Nephron progenitor cell (in vitro differentiated cells): Measurements from ENCODE around the gene RNF111.
"Not testable (repeated sequence)": the region's sequence is repeated elsewhere in the genome, so short reads cannot be mapped to it uniquely, and the experiment has no call there.

Experiments used
- DNase-seq: peaks from one replicate; pipeline ENCODE4 v3.0.0; 2021
- H3K27ac Mint-ChIP-seq: 2 replicates; pipeline ENCODE4 v1.8.0; 2021; ENCODE audit warnings: mild to moderate bottlenecking, moderate library complexity, mixed read lengths
- H3K27me3 Mint-ChIP-seq: 2 replicates; pipeline ENCODE4 v1.8.0; 2021; ENCODE audit warnings: mild to moderate bottlenecking, low read depth, mixed read lengths; ENCODE audit not compliant: poor library complexity
- H3K36me3 Mint-ChIP-seq: 2 replicates; pipeline ENCODE4 v1.8.0; 2021; ENCODE audit warnings: low read depth, mixed read lengths
- H3K4me1 Mint-ChIP-seq: 2 replicates; pipeline ENCODE4 v1.8.0; 2021; ENCODE audit warnings: mixed read lengths
- H3K4me3 Mint-ChIP-seq: 2 replicates; pipeline ENCODE4 v1.8.0; 2021; ENCODE audit warnings: mild to moderate bottlenecking, moderate library complexity, mixed read lengths
- H3K9me3 Mint-ChIP-seq: 2 replicates; pipeline ENCODE4 v1.8.0; 2021; ENCODE audit warnings: mild to moderate bottlenecking, moderate library complexity, mixed read lengths
- TF ChIP-seq, protein P1 (sequence below): fragments of 200-600 bp; sonication (generic); IDR thresholded peaks from 2 replicates; pipeline ENCODE4 v1.5.0; 2021; ENCODE audit warnings: antibody characterized with exemption

RNF111 gene

DNA sequence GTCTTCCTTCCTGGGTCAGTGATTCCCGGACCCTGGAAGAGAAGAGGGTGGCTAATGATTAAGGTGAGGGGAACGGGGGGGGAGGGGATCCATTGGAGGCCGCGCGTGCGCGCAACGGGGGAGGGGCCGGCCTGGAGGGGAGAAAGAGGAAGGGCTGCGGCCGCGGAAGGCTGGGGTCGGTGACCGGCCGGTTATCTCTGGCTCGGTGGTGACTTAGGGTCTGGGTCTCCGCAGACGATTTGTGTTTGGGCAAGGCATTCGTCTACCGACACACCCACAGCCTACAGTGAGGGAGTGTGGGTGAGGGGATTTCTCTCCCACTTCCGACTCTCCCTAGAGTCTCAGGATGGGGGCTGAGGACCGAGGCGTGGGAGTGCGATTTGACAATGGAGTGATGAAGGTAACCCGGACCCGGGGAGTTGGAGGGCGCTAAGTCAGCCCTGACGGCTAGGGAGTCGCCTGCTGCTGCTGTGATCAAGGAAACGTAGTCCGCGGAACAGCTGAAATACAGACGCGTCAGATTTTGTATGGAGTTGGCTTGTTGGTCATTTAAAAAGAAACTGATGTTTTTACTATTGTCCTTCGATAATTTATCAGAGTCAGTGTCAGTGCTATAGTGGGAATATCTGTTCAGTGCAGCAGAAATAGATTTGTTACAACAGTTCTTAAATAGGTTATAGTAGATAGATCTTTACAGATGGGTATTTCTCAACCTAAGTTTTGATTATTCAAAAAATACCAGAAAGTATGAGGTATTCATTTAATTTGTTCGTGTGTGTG is 733 bp downstream of the RNF111 start:
- Mint-ChIP-seq H3K4me1 (peaks cover 41% of the 10 kb centered on the region), H3K27me3 (peaks cover 22% of the 10 kb centered on the region), H3K4me3 (peak overlapping the region; percentile 97), H3K36me3 (peaks cover 33% of the 10 kb centered on the region), H3K9me3 (peaks cover 3% of the 10 kb centered on the region), H3K27ac (peak overlapping the region; percentile 99)
- DNase-seq, result peak; percentile 85
- TF ChIP-seq, protein P1, sequence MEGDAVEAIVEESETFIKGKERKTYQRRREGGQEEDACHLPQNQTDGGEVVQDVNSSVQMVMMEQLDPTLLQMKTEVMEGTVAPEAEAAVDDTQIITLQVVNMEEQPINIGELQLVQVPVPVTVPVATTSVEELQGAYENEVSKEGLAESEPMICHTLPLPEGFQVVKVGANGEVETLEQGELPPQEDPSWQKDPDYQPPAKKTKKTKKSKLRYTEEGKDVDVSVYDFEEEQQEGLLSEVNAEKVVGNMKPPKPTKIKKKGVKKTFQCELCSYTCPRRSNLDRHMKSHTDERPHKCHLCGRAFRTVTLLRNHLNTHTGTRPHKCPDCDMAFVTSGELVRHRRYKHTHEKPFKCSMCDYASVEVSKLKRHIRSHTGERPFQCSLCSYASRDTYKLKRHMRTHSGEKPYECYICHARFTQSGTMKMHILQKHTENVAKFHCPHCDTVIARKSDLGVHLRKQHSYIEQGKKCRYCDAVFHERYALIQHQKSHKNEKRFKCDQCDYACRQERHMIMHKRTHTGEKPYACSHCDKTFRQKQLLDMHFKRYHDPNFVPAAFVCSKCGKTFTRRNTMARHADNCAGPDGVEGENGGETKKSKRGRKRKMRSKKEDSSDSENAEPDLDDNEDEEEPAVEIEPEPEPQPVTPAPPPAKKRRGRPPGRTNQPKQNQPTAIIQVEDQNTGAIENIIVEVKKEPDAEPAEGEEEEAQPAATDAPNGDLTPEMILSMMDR, result no peak

GRCh38 chr15:58992181-58992580 is 4.7 kb downstream of the RNF111 start:
- Mint-ChIP-seq H3K4me1 (peaks cover 44% of the 10 kb centered on the region), H3K9me3 (peaks cover 3% of the 10 kb centered on the region), H3K27ac (no peak overlapping the region), H3K27me3 (no peaks in the 10 kb centered on the region), H3K36me3 (peaks cover 50% of the 10 kb centered on the region), H3K4me3 (no peak overlapping the region)
- TF ChIP-seq, protein P1, result no peak
- no peak for DNase-seq

DNA sequence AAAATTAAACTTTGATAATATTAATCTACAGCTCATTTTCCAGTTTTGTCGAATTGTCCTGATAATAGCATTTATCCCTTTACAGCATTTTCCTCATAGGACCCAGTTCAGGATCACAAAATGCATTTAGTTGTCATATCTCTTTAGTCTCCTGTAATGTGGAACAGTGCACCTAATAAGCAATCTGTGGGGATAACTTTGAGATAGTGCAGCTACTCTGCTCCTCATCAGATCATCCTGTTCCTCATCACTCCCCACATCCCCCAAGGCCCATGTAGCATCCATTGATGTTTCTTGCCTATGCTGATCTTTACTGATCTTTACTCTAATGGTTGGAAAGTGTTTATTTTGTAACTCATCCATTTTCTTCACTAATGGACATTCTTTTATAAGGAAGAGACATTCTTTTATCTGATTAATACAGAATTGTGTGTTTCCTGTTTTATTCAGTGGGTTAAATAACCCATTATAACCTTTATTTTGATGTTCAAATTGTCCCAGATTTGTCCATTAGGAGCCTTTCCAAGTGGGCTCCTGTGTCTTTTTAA is 7.5 kb downstream of the RNF111 start:
- H3K4me3 Mint-ChIP-seq, result no peak overlapping the region
- peaks cover 53% of the 10 kb centered on the region for H3K36me3 Mint-ChIP-seq
- H3K27me3 Mint-ChIP-seq, result no peaks in the 10 kb centered on the region
- TF ChIP-seq, protein P1, result no peak
- DNase-seq, result no peak
- peak overlapping the region; percentile 18 for H3K27ac Mint-ChIP-seq
- peaks cover 31% of the 10 kb centered on the region for H3K4me1 Mint-ChIP-seq
- H3K9me3 Mint-ChIP-seq, result peaks cover 3% of the 10 kb centered on the region

DNA sequence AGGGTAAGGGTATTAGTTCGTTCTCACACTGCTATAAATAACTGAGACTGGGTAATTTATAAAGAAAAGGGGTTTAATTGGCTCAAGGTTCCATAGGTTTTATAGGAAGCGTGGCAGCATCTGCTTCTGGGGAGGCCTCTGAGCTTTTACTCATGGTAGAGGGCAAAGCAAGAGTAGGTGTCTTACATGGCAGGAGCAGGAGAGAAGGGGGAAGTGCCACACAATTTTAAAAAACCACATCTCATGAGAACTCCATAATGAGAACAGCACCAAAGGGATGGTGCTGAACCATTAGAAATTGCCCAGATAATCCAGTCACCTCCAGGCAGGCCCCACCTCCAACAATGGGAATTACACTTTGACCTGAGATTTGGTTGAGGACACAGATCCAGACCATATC is 12.2 kb downstream of the RNF111 start:
- Mint-ChIP-seq H3K27ac (no peak overlapping the region), H3K4me1 (peaks cover 14% of the 10 kb centered on the region), H3K36me3 (peaks cover 35% of the 10 kb centered on the region), H3K4me3 (no peak overlapping the region), H3K9me3 (no peaks in the 10 kb centered on the region), H3K27me3 (no peaks in the 10 kb centered on the region)
- TF ChIP-seq, protein P1, result no peak
- no peak for DNase-seq

DNA sequence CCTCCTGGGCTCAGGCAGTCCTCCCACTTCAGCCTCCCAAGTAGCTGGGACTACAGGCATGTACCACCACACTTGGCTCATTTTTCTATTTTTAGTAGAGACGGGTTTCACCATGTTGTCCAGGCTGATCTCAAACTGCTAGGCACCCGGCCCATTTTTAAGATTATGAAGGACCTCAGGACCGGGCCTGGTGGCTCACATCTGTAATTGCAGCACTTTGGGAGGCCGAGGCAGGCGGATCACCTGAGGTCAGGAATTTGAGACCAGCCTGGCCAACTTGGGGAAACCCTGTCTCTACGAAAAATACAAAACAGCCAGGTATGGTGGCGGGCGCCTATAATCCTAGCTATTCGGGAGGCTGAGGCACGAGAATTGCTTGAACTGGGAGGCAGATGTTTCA is 12.8 kb downstream of the RNF111 start:
- H3K4me1 Mint-ChIP-seq, DNase-seq, H3K27me3 Mint-ChIP-seq, H3K27ac Mint-ChIP-seq, H3K4me3 Mint-ChIP-seq, H3K9me3 Mint-ChIP-seq: not testable (repeated sequence)
- H3K36me3 Mint-ChIP-seq, result peaks cover 36% of the 10 kb centered on the region

GRCh38 chr15:59001946-59002345 is 14.5 kb downstream of the RNF111 start:
- TF ChIP-seq, protein P1, result no peak
- H3K4me1 Mint-ChIP-seq, result peaks cover 9% of the 10 kb centered on the region
- no peak overlapping the region for H3K27ac Mint-ChIP-seq

More at GRCh38 chr15:59001946-59002345, 14.5 kb downstream of the RNF111 start:
- DNase-seq, result no peak
- no peaks in the 10 kb centered on the region for H3K27me3 Mint-ChIP-seq
- H3K9me3 Mint-ChIP-seq, result no peaks in the 10 kb centered on the region
- peaks cover 50% of the 10 kb centered on the region for H3K36me3 Mint-ChIP-seq
- H3K4me3 Mint-ChIP-seq, result no peak overlapping the region
